Skeletal muscle cell (primary cell): ENCODE data around the gene SLIT1.

Experiments
- DNase-seq: peaks from one replicate; pipeline ENCODE4 v3.0.0-alpha.2; 2010; ENCODE audit warnings: low read depth
- H3K4me3 ChIP-seq: 2 replicates; pipeline ENCODE4 v1.5.1; 2011; ENCODE audit warnings: low read depth, mild to moderate bottlenecking, control low read depth, low read length, moderate library complexity

SLIT1 gene

DNA sequence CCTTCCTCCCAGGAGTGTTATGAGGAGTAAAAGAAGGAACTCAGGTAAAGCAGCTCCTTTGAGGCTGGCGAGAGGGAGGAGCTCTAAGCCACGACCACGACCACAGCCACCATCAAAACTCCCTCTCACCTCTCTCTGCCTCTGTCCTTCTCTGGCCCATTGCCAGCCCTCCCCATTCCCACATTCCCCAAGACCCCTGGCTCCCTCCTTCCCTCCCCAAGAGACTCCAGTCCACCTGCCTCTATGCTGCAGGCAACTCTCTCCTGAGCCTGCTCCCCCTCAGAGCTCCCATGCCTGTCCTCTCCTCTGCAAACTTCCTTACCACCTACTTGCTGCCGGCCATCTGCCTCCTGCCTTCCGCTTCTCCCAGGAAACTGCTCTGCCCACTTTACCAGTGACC is 9.5 kb downstream of the SLIT1 start:
- no peak for DNase-seq
- H3K4me3 ChIP-seq, result no peak overlapping the region

GRCh38 chr10:97175586-97175985 is 10.2 kb downstream of the SLIT1 start:
- DNase-seq, result no peak
- H3K4me3 ChIP-seq, result no peak overlapping the region

GRCh38 chr10:97174941-97175340 is 10.8 kb downstream of the SLIT1 start:
- no peak for DNase-seq
- no peak overlapping the region for H3K4me3 ChIP-seq

DNA sequence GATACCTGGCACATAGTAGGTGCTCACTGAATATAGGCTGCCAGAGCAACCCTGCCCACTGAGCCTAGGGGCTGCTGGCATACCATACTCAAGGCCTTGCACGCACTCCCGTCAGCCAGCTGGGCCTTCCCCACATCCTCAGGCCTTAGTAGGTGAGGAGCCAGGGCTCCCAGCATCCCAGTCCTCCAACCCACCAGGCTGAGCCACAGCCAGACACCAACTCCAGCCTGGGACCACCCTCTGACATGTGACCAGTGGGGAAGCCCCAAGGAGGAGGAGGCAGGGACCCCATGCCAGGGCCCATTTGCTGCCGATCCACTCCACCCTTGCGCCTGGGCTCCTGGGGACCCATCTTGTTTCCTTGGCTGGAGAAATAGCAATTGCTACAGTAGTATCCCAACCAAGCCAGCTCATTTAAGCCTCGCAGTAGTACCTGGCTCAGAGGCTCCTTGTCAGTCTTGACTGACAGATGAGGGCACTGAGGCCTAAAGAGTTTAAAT is 11.4 kb downstream of the SLIT1 start:
- no peak for DNase-seq
- H3K4me3 ChIP-seq, result no peak overlapping the region

- H3K4me3 ChIP-seq, result no peak overlapping the region
These were observed 12.7 kb downstream of the SLIT1 start for GRCh38 chr10:97173036-97173435.

GRCh38 chr10:97171001-97171400 is 14.8 kb downstream of the SLIT1 start:
- H3K4me3 ChIP-seq, result no peak overlapping the region
- no peak for DNase-seq

More at GRCh38 chr10:97173036-97173435, 12.7 kb downstream of the SLIT1 start:
- no peak for DNase-seq

DNA sequence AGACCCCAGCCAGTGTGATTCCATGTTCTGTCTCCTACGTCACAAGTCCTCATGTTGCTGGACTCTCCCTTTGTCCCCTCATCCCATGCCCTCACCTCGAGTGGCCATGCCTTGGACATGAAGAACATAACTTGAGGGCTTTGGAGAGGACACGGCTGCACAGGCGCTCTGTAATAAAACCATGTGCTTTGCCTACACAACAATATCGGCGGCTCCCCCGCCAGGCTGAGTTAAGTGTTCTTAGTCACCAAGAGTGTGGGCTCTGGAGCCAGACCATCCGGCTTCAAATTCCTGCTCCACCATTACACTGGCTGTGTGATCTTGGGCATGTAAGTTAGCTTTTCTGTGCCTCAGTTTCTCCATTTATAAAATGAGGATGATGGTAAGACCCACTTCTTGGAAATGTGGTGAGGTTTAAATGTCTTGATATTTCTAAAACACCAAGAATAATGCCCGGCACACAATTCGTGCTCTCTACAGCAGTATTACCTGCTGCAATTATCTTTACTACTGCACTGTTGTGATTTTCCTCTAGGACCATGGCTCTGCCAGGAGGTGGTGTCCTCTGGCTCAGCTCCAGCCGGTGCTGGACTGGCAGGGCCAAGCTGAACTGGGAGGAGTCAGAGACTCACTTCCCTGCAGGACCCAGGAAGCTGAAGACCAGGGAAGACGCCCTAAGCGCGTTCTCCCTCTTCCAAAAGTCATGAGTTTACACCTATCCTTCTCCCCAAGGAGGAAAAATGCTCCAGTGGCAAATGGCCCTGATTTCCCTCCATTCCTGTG is 15.7 kb downstream of the SLIT1 start:
- DNase-seq, result no peak
- H3K4me3 ChIP-seq, result no peak overlapping the region

DNA sequence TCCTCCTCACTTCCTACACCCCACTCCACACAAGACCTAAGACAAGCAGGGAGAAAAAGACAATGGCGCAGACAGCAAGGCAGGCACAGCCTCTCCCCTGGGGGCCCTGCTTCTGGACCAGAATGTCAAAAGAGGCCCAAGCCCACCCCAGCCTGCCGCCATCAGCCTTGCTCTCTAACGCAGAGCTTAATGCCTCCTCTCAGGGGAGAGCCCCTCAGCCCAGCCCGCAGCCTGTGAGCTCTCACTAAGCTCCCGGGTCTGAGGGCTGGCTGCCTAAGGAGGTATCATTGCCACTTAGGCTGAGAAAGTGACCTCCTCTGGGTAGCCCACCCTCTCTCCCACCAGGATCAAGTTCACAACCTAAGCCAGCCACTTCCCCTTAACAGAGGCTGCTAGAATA is 16.7 kb downstream of the SLIT1 start:
- no peak overlapping the region for H3K4me3 ChIP-seq

DNA sequence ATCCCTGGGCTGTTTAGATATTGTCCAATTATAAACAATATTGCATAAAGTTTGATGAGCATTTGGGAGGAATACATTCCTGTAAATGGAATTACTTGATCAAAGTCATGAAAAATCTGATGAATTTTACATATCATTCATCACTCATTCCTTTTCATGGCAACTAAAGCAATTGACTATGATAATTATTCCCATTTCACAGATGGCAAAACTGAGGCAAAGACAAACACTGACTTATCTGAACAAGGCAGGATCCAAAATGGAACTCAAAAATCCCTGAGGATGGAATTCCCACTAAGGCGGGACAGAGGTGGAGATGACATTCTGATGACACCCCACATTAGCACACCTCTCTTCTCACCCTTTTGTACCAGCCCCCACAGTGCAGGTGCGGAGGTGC is 17.1 kb downstream of the SLIT1 start:
- no peak overlapping the region for H3K4me3 ChIP-seq
- DNase-seq, result no peak

More for the DNA sequence above, 16.7 kb downstream of the SLIT1 start:
- no peak for DNase-seq

DNA sequence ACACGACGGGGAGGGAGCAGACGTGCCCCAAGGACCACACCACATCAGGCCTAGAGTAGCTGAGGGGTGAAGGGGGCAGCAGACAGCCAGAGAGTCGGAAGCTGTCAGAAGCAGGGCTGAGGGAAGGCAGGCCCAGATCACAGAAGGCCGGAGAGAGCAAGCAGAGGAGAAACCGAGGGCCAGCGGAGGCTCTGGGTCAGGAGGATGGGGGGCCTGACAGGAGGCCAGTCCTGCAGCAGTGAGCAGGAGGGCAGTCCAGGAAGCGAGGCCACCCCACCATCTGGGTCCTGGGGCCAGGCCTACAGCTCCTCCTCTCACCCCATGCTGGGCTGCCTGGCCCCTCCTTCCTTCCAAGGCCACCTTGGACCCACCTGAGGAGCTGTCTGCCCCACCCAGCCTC is 20.3 kb downstream of the SLIT1 start:
- no peak for DNase-seq

DNA sequence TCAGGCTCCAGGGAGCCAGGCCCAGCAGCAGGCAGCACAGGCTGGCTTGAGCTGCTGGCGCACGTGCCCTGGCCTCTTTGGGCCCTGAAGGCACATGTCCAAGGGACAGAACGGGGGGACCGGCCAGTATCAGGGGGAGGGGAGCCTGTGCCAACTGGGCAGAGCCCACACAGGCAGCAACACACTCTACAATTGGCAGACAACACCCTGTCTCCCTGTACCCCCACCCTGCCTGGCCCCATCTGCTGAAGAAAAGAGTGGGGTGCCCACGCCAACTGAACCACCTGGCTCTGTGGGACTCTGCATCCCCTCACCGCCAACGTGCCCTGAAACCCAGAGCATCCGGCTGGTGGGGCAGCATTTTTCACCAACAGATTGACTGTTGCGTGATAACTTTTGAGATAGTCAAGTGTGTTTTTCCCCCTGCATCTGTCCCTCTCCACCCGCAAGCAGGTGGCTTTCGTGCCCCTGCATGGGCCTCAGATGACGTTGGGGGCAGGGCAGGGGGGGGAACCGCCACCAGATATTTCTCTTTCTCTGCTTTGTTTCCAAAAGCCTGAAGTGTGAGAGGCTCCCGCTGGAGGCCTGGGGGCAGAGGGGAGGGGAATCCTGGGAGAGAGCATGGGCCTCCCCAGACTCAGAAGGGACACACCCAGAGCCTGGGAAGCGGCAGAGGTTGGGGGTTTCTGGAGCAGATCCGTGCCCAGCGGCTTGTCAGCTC is 21.8 kb downstream of the SLIT1 start:
- no peak for DNase-seq
- no peak overlapping the region for H3K4me3 ChIP-seq

More for the DNA sequence above, 20.3 kb downstream of the SLIT1 start:
- no peak overlapping the region for H3K4me3 ChIP-seq

DNA sequence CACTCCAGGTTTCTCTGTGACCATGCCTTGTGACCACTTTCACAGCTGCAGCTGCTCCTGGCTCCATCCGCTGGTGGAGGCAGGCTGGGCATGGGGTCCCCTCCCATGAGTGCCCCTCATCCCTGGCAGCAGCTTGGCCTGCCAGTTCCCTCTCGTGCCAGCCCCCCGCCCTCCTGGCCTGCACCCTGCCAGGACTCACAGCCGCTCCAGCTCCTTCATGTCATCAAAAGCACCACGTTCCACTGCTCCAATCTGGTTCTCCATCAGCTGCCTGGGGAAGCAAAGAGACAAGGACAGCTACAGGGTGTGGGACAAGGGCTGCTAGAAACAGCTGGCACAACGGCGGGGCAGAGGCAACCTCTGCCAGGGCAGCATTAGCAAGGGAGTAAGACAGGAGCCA is 22.6 kb downstream of the SLIT1 start:
- no peak for DNase-seq
- no peak overlapping the region for H3K4me3 ChIP-seq

DNA sequence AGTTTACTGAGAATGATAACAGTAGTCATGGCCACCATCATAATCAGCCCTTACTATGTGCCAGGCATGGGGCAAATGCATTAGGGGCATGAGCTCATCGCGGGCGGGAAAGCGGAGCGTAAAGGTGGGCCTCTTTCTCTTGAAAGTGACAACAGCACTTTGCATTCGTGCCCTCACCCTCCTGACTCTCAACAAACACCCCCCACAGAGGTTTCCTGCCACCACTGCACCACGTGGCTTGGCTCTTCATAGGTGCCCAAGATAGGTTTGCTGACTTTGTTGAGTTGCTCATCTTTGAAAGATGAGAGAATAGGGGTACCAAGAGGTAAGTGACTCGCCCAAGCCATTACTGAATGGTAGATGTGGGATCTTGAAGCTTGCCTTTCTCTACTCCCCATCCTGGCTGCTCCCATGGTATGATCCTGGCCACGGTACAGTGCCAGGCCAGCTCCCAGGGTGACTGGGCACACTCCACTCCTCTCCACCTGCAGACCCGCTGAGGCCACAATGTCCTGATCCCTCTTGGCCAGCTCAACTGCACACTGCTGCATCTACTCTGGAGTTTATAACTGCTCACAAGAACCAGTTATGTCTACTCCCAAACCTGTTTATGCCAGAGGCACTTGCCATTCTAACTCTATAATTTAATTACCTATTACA is 26.0 kb downstream of the SLIT1 start:
- no peak for DNase-seq
- no peak overlapping the region for H3K4me3 ChIP-seq

DNA sequence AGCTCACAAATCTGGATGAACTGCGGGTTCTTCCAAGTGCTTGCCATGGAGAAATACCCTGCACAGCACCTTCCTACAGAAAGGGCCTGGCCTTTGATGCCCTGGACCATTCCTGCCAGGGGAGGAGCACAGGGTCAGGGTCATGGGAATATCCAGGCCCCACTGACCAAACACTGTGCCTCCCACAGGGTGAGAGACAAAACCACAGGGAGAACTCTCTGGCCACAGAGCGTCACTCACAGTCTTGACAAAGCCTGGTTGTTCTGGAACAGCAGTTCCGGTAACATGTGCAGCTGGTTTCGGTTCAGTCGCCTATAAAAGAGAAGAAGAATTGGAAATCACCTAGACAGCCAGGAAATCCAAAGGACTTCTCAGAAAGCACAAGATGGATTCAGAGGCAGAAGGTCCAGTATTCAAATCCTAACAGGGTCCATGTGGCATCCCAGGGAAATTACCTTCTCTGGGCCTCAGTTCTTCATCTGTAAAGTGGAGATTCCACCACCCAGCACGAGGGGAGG is 28.1 kb downstream of the SLIT1 start:
- no peak overlapping the region for H3K4me3 ChIP-seq
- DNase-seq, result no peak

- H3K4me3 ChIP-seq, result no peak overlapping the region
- no peak for DNase-seq
These were observed 31.0 kb downstream of the SLIT1 start for GRCh38 chr10:97154781-97155180.

GRCh38 chr10:97154162-97154561 is 31.6 kb downstream of the SLIT1 start:
- DNase-seq, result no peak
- no peak overlapping the region for H3K4me3 ChIP-seq

GRCh38 chr10:97153270-97153850 is 32.4 kb downstream of the SLIT1 start:
- DNase-seq, result no peak
- H3K4me3 ChIP-seq, result no peak overlapping the region

DNA sequence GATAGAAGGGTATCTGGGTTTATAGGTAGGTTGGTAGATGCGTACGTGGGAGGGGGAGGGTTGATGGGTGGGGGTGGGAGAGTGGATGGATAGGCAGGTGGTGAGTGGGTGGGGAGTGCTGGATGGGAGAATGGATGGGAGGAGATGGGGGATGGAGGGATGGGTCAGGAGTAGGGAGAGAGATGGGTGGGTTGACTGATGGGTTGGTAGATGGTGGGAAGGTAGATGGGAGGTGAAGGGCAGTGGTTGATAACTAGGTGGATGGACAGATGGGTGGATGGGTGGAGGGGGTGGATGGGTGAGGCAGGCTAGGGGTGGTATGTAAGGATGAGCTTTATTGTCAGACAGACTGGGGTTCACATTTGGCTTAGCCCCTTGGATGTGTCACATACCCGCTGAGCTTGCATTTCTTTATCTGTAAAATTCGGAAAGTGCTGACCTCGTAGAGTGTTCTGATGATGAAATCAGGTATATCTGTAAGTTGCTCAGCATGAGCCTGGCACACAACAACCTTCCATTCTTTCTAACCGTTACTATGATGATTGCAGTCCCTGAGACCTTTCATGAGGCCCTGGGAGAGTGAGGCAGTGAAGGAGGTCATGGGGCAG is 34.3 kb downstream of the SLIT1 start:
- H3K4me3 ChIP-seq, result no peak overlapping the region

GRCh38 chr10:97150616-97151015 is 35.1 kb downstream of the SLIT1 start:
- H3K4me3 ChIP-seq, result no peak overlapping the region
- DNase-seq, result no peak

More for the DNA sequence above, 34.3 kb downstream of the SLIT1 start:
- DNase-seq, result no peak
